Left ventricle myocardium inferior (tissue), 1 donor: ENCODE measurements around the gene ACTG2. TPM values are rescaled to one million over a fixed set of nuclear protein-coding genes. Genes with fewer than 3 reads are reported as not detected.
A peak's percentile ranks its signal among the peaks of the same experiment; 100 is the strongest.
"Not testable (repeated sequence)": the region's sequence is repeated elsewhere in the genome, so short reads cannot be mapped to it uniquely, and the experiment has no call there.

ENCODE experiments used
- DNase-seq: peaks from one replicate; pipeline ENCODE4 v3.0.0-alpha.2; 2020
- H3K27ac ChIP-seq: fragments of 200-600 bp; replicated peaks from 2 replicates; pipeline ENCODE4 v1.8.0; 2021
- H3K27me3 ChIP-seq: fragments of 200-600 bp; 2 replicates; pipeline ENCODE4 v1.8.0; 2021; ENCODE audit warnings: low read depth
- H3K36me3 ChIP-seq: fragments of 200-600 bp; 2 replicates; pipeline ENCODE4 v1.8.0; 2021
- H3K4me1 ChIP-seq: fragments of 200-600 bp; 2 replicates; pipeline ENCODE4 v1.8.0; 2021
- H3K4me3 ChIP-seq: fragments of 200-600 bp; 2 replicates; pipeline ENCODE4 v1.8.0; 2021; ENCODE audit warnings: mild to moderate bottlenecking, moderate library complexity
- H3K9me3 ChIP-seq: fragments of 200-600 bp; replicated peaks from 2 replicates; pipeline ENCODE4 v1.8.0; 2021
- CTCF ChIP-seq: fragments of 200-600 bp; IDR thresholded peaks from 2 replicates; pipeline ENCODE4 v1.8.0; 2021; ENCODE audit warnings: antibody characterized with exemption, mild to moderate bottlenecking, borderline replicate concordance
- intact Hi-C: fragments of 100-400 bp; cut with micrococcal nuclease; formaldehyde crosslinking; loops from one replicate; pipeline ENCODE4 v1.11.0; 2022
- total RNA-seq: library from RNA; stranded (reverse); fragmentation: NEBNext Ultra II Directional; extraction: Animal tissue kit (Norgen Biotek cat#: 25700); gene quantifications from one replicate; pipeline ENCODE4 v1.2.1, GENCODE V29; 2021
- donor health status: DM: no; HTN: yes; CAD: no; lungs with severe emphysema.

The ACTG2 gene
- total RNA-seq, 1 donor from 2014 or later: 1.6 TPM

GRCh38 chr2:73935641-73936040, 42.8 kb downstream of the ACTG2 start:
- H3K4me1 ChIP-seq: peaks cover 50% of the 10 kb centered on the region
- H3K27ac ChIP-seq: no peak overlapping the region
- no peak for DNase-seq
- no peaks in the 10 kb centered on the region for H3K9me3 ChIP-seq
- H3K4me3 ChIP-seq: no peak overlapping the region
- H3K36me3 ChIP-seq: peaks cover 12% of the 10 kb centered on the region
- no peak for TF ChIP-seq CTCF
- H3K27me3 ChIP-seq: no peaks in the 10 kb centered on the region
- intact Hi-C loops: no loop called here

- Histone ChIP-seq H3K4me1 (peaks cover 35% of the 10 kb centered on the region), H3K27ac (no peak overlapping the region), H3K36me3 (peaks cover 12% of the 10 kb centered on the region), H3K27me3 (no peaks in the 10 kb centered on the region), H3K4me3 (no peak overlapping the region), H3K9me3 (no peaks in the 10 kb centered on the region)
- DNase-seq: no peak
- intact Hi-C loops: no loop called here
- no peak for TF ChIP-seq CTCF
These were observed 44.5 kb downstream of the ACTG2 start for GRCh38 chr2:73937103-73937885.

GRCh38 chr2:73937899-73938298, 45.1 kb downstream of the ACTG2 start:
- Histone ChIP-seq H3K4me3 (no peak overlapping the region), H3K9me3 (no peaks in the 10 kb centered on the region), H3K36me3 (peaks cover 6% of the 10 kb centered on the region), H3K4me1 (peaks cover 34% of the 10 kb centered on the region), H3K27ac (no peak overlapping the region), H3K27me3 (no peaks in the 10 kb centered on the region)
- no peak for DNase-seq
- intact Hi-C loops: no loop called here
- TF ChIP-seq CTCF: no peak

DNA sequence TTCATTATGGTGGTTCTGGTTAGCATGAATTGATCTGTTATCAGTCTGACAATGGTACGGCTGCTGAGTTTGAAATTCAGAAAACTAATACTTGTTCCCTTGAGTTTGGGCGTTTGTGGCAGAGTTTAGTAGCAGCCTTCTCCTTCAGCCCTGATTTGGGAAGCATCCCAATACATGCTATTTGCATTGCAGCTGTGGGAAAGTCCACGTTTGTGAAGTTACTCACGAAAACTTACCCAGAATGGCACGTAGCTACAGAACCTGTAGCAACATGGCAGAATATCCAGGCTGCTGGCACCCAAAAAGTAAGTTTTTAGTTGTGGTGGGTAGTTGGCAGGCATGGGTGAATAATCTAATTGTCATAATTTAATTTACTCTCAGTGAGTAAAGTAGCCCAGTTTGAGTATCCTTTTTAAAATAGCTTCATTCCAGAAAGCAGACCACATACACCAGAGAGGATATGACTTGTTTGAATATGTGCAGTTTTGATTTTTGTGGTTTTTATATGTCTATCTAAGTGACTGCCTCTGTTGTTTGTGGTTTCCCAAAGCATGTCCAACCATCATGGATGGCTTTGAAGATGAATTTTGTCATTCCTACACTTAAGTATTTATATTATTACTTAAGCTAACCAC, 46.0 kb downstream of the ACTG2 start:
- TF ChIP-seq CTCF: no peak
- peaks cover 11% of the 10 kb centered on the region for H3K36me3 ChIP-seq
- H3K9me3 ChIP-seq: no peaks in the 10 kb centered on the region
- intact Hi-C loops: no loop called here
- peak overlapping the region; percentile 6 for H3K27ac ChIP-seq
- H3K4me3 ChIP-seq: no peak overlapping the region
- H3K27me3 ChIP-seq: no peaks in the 10 kb centered on the region
- peaks cover 34% of the 10 kb centered on the region for H3K4me1 ChIP-seq
- no peak for DNase-seq

GRCh38 chr2:73939419-73939818, 46.6 kb downstream of the ACTG2 start:
- Histone ChIP-seq H3K27me3 (no peaks in the 10 kb centered on the region), H3K27ac (peak overlapping the region; percentile 6), H3K9me3 (no peaks in the 10 kb centered on the region), H3K36me3 (peaks cover 17% of the 10 kb centered on the region), H3K4me1 (peaks cover 34% of the 10 kb centered on the region), H3K4me3 (no peak overlapping the region)
- intact Hi-C loops: no loop called here
- peak; percentile 24 for TF ChIP-seq CTCF
- DNase-seq: no peak

GRCh38 chr2:73940066-73940465, 47.3 kb downstream of the ACTG2 start:
- Histone ChIP-seq H3K4me1 (peaks cover 33% of the 10 kb centered on the region), H3K36me3 (peaks cover 23% of the 10 kb centered on the region)
- DNase-seq, H3K9me3 ChIP-seq, H3K4me3 ChIP-seq, H3K27me3 ChIP-seq, H3K27ac ChIP-seq, intact Hi-C loops: not testable (repeated sequence)
